HG03520 (cell line): ENCODE measurements around the gene HYAL1.
"Not testable (repeated sequence)": the region's sequence is repeated elsewhere in the genome, so short reads cannot be mapped to it uniquely, and the experiment has no call there.

Experiments used
- ATAC-seq: cut with Tn5 transposase; IDR thresholded peaks from one replicate; pipeline ENCODE4 v1.9.1; 2021; ENCODE audit warnings: mild to moderate bottlenecking, moderate library complexity; ENCODE audit not compliant: unreplicated experiment

The HYAL1 gene

DNA sequence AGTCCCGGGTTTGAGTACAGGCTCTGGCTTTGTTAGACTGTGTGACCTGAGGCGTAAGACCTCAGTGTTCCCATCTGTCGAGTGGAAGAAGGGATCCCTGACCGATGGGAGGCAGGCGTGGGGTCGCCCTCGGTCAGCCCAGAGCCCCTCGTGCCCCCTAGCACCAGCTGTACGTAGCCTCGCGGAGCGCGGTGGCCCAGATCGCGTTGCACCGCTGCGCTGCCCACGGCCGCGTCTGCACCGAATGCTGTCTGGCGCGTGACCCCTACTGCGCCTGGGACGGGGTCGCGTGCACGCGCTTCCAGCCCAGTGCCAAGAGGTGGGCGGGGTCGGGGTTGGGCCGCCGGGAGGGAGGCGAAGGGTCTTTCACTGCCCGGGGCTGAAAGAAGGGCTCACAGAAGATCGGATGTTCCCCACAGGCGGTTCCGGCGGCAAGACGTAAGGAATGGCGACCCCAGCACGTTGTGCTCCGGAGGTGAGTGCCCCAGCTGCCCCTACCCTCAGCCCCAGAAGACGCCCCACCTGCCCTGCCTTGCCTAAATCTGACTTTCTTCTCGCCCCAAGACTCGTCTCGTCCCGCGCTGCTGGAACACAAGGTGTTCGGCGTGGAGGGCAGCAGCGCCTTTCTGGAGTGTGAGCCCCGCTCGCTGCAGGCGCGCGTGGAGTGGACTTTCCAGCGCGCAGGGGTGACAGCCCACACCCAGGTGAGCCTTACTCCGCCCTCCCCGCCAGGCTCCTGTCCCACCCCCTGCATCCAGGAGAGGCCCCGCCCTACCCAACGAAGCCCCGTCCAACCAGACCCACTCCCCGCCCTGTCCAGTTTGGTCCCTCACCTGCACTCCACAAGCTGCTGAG lies 28.0 kb downstream of the HYAL1 start:
- no peak for ATAC-seq

DNA sequence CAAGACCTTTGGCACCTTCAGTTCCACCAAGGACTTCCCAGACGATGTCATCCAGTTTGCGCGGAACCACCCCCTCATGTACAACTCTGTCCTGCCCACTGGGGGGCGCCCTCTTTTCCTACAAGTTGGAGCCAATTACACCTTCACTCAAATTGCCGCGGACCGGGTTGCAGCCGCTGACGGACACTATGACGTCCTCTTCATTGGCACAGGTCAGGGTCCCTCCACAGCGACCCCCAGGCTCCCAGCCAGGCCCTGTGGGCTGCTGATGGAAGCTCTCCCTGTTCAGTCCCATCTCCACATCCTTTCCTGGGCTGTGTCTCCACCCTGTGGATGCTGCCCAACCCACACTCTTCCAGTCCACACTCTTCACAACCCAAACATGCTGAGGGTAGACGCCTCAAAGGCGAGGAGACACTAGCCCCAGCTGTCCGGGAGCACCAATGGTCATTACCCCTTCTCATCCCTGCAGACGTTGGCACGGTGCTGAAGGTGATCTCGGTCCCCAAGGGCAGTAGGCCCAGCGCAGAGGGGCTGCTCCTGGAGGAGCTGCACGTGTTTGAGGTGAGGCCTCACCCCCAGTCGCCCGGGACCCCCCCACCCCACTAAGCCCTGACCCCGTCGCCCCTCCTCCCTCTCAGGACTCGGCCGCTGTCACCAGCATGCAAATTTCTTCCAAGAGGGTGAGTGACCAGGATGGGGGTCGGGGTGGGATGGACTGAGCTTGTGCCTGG lies 28.8 kb downstream of the HYAL1 start:
- ATAC-seq: no peak

DNA sequence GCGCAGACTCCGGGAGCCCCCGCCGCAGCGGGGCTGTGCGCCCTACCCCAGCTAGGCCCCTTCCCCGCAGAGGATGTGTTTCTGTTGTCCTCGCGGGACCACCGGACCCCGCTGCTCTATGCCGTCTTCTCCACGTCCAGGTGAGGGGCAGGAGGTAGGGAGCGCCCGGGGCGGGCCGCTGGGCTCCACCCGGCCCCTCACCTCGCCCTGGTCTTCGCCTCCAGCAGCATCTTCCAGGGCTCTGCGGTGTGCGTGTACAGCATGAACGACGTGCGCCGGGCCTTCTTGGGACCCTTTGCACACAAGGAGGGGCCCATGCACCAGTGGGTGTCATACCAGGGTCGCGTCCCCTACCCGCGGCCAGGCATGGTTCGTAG lies 29.7 kb downstream of the HYAL1 start:
- ATAC-seq: no peak

DNA sequence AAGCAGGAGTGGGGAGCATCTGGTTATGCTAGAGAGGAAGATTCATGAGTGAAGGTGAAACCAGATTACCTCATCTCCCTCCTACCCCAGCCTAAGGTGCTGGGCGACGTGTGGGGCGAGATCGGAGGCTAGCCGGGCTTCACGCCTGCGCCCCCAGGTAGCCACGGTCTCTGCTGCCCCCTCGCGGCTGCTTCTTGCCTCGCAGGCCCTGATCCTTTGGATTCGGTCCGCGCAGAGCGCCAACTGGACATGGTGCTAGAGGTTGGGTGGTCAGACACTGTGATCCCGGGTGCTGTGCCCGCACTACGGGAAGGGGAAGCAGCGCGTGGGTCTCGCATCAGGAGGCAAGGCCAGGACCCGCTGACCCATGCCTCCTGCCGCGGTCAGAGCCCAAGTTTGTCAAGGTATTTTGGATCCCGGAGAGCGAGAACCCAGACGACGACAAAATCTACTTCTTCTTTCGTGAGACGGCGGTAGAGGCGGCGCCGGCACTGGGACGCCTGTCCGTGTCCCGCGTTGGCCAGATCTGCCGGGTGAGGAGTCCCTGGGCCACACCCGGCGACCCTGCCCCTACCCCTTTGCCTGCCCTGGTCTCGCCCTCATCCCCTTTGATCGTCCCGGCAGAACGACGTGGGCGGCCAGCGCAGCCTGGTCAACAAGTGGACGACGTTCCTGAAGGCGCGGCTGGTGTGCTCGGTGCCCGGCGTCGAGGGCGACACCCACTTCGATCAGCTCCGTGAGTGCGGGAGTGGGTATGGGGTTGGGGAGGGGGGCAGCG lies 30.3 kb downstream of the HYAL1 start:
- peak; percentile 68 for ATAC-seq

- ATAC-seq: not testable (repeated sequence)
Observed at GRCh38 chr3:50272538-50272910, 30.9 kb downstream of the HYAL1 start.

- no peak for ATAC-seq
Observed at GRCh38 chr3:50271314-50271936, 31.9 kb downstream of the HYAL1 start.

DNA sequence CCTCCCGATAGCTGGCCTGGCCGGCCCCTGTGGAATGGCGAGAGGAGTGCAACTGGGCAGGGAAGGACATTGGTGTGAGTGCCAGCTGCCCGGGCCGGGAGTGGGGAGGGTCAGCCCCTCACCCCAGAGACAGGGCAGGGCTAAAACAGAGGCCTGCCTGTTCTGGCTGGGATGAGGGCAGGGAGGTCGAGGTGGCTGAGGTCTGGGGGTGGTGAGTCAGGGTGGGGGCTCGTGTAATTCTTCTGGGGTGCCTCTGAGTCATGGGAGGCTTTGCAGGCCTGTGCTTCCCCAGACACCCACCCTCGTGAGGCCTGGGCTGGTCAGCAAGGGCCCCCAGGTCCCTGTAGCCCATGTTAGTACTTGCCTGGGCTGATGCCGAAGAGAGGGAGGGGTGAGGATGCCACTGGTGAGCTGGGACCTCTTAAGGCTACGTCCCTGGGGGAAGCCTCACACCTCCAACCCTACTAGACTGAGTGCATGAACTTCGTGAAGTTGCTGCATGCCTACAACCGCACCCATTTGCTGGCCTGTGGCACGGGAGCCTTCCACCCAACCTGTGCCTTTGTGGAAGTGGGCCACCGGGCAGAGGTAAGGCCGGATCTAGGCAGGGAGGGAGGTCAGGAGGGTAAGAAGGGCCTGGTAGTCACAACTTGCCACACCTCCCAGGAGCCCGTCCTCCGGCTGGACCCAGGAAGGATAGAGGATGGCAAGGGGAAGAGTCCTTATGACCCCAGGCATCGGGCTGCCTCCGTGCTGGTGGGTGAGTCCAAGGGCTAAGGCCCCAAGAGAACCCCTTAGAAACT lies 32.8 kb downstream of the HYAL1 start:
- no peak for ATAC-seq

DNA sequence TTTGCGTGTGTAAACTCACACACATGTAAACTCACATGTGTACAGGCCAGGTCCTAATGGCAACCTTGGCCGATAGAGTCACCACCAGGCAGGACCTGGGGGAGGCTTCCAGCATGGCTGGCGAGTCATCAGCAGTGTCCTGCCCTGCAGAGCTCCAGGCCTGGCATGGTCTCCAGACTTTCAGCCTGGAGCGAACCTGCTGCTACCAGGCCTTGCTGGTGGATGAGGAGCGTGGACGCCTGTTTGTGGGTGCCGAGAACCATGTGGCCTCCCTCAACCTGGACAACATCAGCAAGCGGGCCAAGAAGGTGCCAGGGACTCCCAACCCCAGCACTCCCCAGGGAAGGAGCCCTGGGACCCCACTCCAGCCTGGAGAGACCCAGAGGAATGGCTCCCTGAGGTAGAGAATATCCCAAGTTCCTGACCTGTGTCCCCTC lies 33.4 kb downstream of the HYAL1 start:
- no peak for ATAC-seq

DNA sequence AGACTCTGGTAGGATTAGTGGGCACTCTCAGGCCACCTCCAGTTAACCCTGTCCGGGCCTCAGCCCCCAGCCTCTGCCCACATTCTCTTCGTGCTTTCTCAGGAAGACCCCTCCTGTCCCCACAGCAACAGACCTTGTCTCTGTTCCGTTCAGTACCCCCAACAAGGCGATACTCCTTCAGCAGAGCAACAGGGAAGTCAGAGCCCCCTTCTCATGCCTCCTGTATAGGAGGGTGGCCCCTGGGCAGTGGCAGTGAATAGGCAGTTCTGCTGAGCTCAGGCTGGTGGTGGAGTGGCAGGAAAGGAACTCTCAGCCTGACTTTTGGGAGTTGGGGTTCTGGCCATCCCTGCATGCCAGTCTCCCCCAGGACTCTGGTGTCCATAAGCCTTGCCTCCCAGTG lies 33.9 kb downstream of the HYAL1 start:
- no peak for ATAC-seq

GRCh38 chr3:50268703-50269451 lies 34.5 kb downstream of the HYAL1 start, which contains the start of gene SEMA3B:
Gene SEMA3B, plus strand, starts transcription at chr3:50269147. Its CDS starts 94 bp downstream, at chr3:50269241.
- ATAC-seq: no peak

- ATAC-seq: no peak
Observed at GRCh38 chr3:50268276-50268675, 35.1 kb downstream of the HYAL1 start.

DNA sequence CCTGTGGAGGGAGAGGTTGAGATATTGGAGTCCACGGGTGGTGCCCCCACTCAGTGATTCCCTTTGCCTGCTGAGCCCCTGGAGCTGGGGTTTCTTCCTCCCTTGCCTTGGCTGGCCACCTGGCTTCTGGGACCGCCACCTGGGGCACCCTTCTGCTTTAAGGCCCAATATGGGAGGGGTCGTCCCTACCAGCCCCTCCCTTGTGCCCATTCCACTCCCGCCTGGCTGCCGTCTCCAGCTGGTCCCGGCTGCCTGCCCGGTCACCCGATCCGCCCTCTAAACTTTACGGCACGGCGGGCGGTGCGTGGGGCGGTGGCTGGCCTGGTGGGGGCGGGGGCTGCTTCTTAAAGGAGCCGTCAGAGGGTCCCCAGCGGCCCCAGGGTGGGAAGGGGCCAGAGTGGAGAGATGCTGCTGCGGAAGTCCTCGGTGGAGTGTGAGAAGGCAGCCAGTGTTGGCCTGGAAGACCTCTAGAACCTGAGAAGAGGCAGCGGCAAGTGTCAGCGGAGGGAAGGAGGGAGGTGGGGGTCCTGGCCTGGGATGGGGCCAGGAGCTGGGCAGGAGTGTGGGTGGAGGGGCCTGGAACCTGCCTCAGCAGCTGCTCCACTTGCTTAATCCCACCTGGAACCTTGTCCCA lies 36.0 kb downstream of the HYAL1 start:
- no peak for ATAC-seq

- ATAC-seq: no peak
Observed at GRCh38 chr3:50266836-50267235, 36.5 kb downstream of the HYAL1 start.

DNA sequence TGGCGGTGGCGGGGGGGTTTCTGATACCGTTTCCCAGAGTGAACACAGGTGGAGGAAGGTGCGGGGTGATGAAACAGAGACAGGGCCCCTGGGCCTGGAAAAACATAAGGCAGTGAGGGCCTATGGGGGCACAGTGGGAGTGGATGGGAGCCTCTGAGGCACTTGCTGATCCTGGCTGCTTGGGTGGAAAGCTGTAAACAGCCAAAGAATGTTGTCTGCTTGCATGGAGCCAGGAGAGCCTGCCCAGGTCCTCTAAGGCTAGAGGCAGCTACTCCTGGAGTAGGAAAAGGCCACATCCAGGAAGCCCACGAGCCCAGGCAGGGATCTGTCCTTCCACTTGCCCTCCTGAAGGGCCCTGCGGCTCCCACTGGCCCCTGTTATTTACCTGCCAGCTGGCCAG lies 37.4 kb downstream of the HYAL1 start:
- no peak for ATAC-seq

DNA sequence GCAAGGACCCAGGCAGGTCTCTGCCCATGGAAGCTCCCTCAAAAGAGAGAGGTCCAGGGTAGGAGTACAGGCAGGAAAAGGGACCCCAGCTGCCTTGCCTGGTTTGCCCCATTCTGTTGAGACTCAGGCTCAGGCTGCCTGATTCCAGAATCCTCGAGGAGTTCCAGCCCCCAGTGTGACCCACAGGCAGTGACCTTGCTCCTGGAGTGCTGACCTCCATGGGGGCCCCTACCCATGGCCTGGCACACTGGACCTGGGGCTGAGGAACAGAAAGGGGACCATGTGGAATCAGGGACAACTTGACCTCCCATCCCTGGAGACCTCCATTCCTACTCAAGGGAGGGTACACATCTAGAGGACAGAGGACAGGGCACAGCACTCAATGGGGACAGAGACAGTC lies 37.8 kb downstream of the HYAL1 start:
- no peak for ATAC-seq

GRCh38 chr3:50264964-50265485 lies 38.3 kb downstream of the HYAL1 start:
- no peak for ATAC-seq

DNA sequence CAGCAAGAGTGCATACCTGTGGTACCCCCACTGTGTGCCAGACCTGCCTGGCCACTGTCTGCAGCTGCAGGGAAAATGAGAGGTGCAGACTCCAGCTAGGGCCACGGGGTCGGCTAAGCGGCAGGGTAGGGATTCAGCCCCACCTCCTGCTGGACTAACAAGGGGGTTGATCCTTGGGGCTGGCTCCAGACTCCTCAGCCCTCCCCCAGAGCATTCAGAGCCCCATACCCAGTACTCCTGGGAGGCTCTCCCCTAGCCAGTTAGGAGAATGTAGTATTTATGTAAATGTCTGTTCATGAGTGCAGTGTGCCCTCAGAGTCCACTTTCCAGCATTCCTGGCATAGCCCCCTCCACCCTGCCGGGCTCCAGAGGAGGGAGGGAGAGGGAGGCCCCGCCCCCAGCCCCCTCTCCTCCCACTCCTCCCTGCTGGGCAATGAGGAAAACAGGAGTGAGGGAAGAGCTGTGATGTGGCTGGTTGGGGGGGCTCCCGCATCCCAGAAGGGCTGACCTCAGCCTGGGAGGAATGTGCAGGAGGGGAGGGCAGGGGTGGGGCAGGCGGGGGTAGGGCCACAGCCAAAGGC lies 38.9 kb downstream of the HYAL1 start:
- ATAC-seq: no peak
